Ovary (tissue), 9 donors: ENCODE data around the gene GAS2L2. TPM values are rescaled to one million over a fixed set of nuclear protein-coding genes. Genes with fewer than 3 reads are reported as not detected.

Experiments
- DNase-seq, 5 donors: peaks; one replicate each; pipeline ENCODE4 v3.0.0-alpha.2; 2019 to 2020
- H3K27ac ChIP-seq, 2 donors: fragments of 200-600 bp; one replicate each; pipeline versions ENCODE4 v1.5.1 to v1.8.0; 2019 to 2022
- H3K27me3 ChIP-seq: fragments of 200-600 bp; one replicate; pipeline ENCODE4 v1.8.0; 2022
- H3K36me3 ChIP-seq: fragments of 200-600 bp; sonication (generic); one replicate; pipeline ENCODE4 v1.5.1; 2019
- H3K4me1 ChIP-seq: one replicate; pipeline ENCODE4 v1.8.1; 2013; ENCODE audit warnings: mild to moderate bottlenecking, moderate library complexity; ENCODE audit not compliant: insufficient read depth
- H3K4me3 ChIP-seq: fragments of 200-600 bp; sonication (generic); one replicate; pipeline ENCODE4 v1.5.1; 2017
- H3K9me3 ChIP-seq, 2 donors: fragments of 200-600 bp in 1 of 2; sonication (generic) in 1 of 2; one replicate each; pipeline versions ENCODE4 v1.5.1 to v1.8.1; 2013 to 2019; ENCODE audit warnings: mild to moderate bottlenecking in 1 of 2, moderate library complexity in 1 of 2
- EP300 ChIP-seq: sonication (generic); formaldehyde crosslinking; IDR thresholded peaks from one replicate; pipeline ENCODE4 v1.6.1; 2017; ENCODE audit warnings: antibody characterized with exemption
- POLR2A ChIP-seq: fragments of 450-650 bp; IDR thresholded peaks from one replicate; pipeline ENCODE4 v1.6.1; 2017; ENCODE audit warnings: antibody characterized with exemption, mild to moderate bottlenecking, moderate library complexity
- WGBS, 3 donors: extraction: QIAGEN DNeasy Blood & Tissue Kit in 1 of 3; methylation state at CpG; one replicate each; pipeline versions ENCODE4 v1.1.5 to v1.1.7; 2013 to 2017; 5-methylcytosine and 5-hydroxymethylcytosine counted together
- intact Hi-C, 4 donors: fragments of 100-400 bp; cut with DNase I; formaldehyde crosslinking; loops; one replicate each; pipeline versions ENCODE4 v1.11.0 to v1.15.1; 2022 to 2023
- polyA plus RNA-seq, 2 donors: library from polyadenylated mRNA; stranded (reverse); fragments of 200-250 nt in 1 of 2; fragments of 350-450 nt in 1 of 2; fragmentation: Illumina TruSeq in 1 of 2; extraction: RNeasy Lipid Tissue Mini Kit (QIAGEN cat#74804) in 1 of 2; gene quantifications; one replicate each; pipeline ENCODE4 v1.2.3, GENCODE V29; 2013 to 2014
- total RNA-seq, 7 donors: library from RNA; depleted of rRNA in 2 of 7; stranded (reverse); fragments of >200 nt in 2 of 7; fragmentation: NEBNext Ultra II Directional in 3 of 7; extraction: Animal tissue kit (Norgen Biotek cat#: 25700) in 3 of 7; gene quantifications; one replicate each; pipeline versions ENCODE4 v1.1.0 to v1.2.4, GENCODE V29; 2016 to 2023
- TF ChIP-seq, protein P1 (sequence below), 3 donors: fragments of 450-650 bp in 2 of 3; fragments of 200-600 bp in 1 of 3; IDR thresholded peaks; one replicate each; pipeline versions ENCODE4 v1.5.1 to v1.8.0; 2016 to 2022; ENCODE audit warnings: antibody characterized with exemption in 3 of 3, mild to moderate bottlenecking in 1 of 3
- donor health status: DM: no; HTN: no; CAD: no; lungs with moderate emphysema.
- donor health status: DM: no; HTN: no; CAD: no.
- donor health status: Bipolar disorder and iron deficiency.
- donor health status: DM: yes; HTN: yes; CAD: no.
- donor health status: DM: no; HTN: no; CAD: no.
- donor health status: DM: yes; HTN: yes; CAD: no.

GAS2L2 gene
- total and polyA plus RNA-seq, 9 donors = 0.02 to 9.0 (median 0.61) TPM; not detected in 3

DNA sequence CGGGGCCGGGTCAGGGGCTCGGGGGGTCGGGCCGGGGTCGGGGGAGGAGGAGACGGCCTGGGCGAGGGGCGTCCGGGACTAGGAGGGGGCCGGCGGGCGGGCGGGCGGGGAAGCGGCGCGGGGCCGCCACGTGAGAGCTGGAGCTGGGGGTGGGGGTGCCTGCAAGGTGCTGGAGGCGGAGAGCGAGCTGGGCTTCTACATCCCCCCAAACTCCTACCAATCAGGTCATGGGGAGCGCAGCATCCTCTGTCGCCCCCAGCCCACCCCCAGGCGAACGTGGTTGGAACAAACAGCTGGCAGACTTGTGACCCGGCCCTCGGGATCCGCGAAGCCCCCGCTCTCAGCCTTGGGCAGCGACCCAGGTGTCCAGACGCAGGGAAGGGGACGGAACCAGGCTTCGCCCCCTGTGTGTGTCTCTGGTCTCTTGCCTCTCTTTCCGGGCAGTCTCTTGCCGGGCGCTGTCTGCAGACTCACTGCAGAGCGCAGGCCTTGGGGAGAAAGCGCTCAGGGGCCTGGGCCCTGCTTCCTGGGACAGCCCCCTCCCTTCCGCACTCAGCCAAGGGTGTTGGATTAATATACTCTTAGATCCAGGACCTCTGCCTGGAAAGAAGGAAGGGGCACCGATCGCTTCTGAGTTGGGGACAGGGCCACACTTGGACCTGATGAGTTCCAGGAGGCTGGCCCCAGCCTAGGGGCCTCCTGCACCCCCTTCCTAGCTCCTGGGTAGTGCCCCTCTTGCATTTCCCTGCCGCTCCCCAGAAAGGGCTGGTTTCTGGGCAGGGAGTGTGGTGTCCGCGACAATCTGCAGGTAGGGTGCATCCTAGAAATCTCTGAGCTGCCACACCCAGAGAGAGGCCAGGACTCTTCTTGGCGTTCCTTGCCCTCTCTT, 20.9 kb downstream of the GAS2L2 start:
- Histone ChIP-seq H3K4me3 (peak overlapping the region; percentile 84), H3K9me3 (no peaks in the 10 kb centered on the region), H3K27ac (peak overlapping the region; percentile 40 to 42), H3K36me3 (no peaks in the 10 kb centered on the region), H3K4me1 (peaks cover 7% of the 10 kb centered on the region), H3K27me3 (no peaks in the 10 kb centered on the region)
- 10 to 17% (median 13%) methylated on average over 37 to 46 of the region's 47 CpGs for WGBS, 3 donors
- no peak for TF ChIP-seq POLR2A
- TF ChIP-seq EP300 = no peak
- TF ChIP-seq, protein P1, sequence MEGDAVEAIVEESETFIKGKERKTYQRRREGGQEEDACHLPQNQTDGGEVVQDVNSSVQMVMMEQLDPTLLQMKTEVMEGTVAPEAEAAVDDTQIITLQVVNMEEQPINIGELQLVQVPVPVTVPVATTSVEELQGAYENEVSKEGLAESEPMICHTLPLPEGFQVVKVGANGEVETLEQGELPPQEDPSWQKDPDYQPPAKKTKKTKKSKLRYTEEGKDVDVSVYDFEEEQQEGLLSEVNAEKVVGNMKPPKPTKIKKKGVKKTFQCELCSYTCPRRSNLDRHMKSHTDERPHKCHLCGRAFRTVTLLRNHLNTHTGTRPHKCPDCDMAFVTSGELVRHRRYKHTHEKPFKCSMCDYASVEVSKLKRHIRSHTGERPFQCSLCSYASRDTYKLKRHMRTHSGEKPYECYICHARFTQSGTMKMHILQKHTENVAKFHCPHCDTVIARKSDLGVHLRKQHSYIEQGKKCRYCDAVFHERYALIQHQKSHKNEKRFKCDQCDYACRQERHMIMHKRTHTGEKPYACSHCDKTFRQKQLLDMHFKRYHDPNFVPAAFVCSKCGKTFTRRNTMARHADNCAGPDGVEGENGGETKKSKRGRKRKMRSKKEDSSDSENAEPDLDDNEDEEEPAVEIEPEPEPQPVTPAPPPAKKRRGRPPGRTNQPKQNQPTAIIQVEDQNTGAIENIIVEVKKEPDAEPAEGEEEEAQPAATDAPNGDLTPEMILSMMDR (IDR thresholded peaks at IDR 0.05) = no peak
- DNase-seq = peak in 3 of 5 donors; percentile 51 to 58 (median 53)
- intact Hi-C loops = no loop called here

GRCh38 chr17:35731239-35731916, 21.7 kb downstream of the GAS2L2 start, which contains the start of gene RASL10B:
RASL10B (plus strand) TSS chr17:35731639; CDS start chr17:35735185, 3,546 bp downstream.
- intact Hi-C loops = no loop called here
- peak; percentile 61 to 80 (median 67) for DNase-seq
- peak within 1 kb of the TSS; percentile 40 to 42 for H3K27ac ChIP-seq
- peaks cover 10% of the 10 kb centered on the region for H3K4me1 ChIP-seq
- TF ChIP-seq, protein P1 (IDR thresholded peaks at IDR 0.05) = no peak
- no peak for TF ChIP-seq EP300
- no peak for TF ChIP-seq POLR2A
- H3K36me3 ChIP-seq = no peaks in the 10 kb centered on the region
- no peaks in the 10 kb centered on the region for H3K27me3 ChIP-seq
- WGBS, 3 donors = 3 to 8% (median 3%) methylated on average over 17 to 44 of the region's 44 CpGs
- no peaks in the 10 kb centered on the region for H3K9me3 ChIP-seq
- peak within 1 kb of the TSS; percentile 84 for H3K4me3 ChIP-seq

DNA sequence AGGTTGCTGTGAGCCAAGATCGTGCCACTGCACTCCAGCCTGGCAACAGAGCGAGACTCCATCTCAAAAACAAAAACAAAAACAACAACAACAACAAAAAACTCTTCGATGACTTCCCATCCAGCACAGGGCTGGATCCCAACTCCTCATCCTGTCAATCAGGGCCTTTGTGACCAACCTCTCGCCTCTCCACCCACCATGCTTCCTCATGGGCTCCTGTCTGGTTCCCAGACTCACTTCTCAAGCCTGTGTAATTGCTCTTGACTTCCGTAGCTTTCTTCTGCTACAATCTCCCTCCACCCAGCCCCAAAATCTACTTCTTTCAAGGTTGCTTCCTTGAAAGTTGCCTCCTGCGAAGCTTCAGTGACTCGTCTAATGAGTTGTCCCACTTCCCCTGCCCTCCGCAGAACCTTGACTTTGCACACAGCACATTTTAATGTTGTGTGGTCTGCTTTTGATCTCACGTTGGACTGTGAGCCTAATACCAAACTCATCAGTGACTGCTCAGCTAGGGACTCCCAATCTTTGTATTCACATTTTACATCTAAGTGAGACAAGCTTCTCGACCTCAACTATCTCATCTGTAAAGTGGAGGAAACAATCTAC, 22.5 kb downstream of the GAS2L2 start:
- intact Hi-C loops = no loop called here
- no peak for TF ChIP-seq EP300
- TF ChIP-seq, protein P1 (IDR thresholded peaks at IDR 0.05) = no peak
- no peak for TF ChIP-seq POLR2A
- H3K4me3 ChIP-seq = no peak overlapping the region
- no peaks in the 10 kb centered on the region for H3K27me3 ChIP-seq
- no peak overlapping the region for H3K27ac ChIP-seq
- H3K9me3 ChIP-seq = no peaks in the 10 kb centered on the region
- H3K4me1 ChIP-seq = peaks cover 10% of the 10 kb centered on the region
- no peak for DNase-seq
- no peaks in the 10 kb centered on the region for H3K36me3 ChIP-seq
- WGBS, 3 donors = 79 to 85% (median 83%) methylated on average over 10 of the region's 10 CpGs

DNA sequence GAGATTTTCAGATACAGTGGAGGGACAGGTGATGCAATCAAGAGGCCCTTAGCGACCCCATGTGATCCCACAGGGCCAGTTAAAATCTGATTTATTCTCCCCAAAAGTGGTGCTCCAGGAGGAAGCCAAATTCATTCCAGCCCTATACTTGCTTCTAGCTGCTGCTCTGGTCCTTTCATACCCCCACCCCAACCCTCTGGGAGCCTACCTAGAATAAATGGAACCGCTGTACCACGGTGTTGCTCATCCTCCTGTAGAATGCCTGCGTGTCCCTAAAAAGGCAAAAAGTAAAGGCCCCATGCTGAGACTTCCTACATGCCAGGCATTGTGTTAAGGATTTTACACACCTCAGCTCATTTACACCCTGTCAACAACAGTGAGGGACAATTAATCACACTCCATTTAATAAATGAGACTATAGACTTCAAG, 23.6 kb downstream of the GAS2L2 start:
- no peak for DNase-seq
- no peak overlapping the region for H3K27ac ChIP-seq
- no peaks in the 10 kb centered on the region for H3K27me3 ChIP-seq
- intact Hi-C loops = no loop called here
- TF ChIP-seq POLR2A = no peak
- TF ChIP-seq, protein P1 (IDR thresholded peaks at IDR 0.05) = no peak
- no peak for TF ChIP-seq EP300
- WGBS, 3 donors = 67 to 73% (median 71%) methylated on average over 4 of the region's 4 CpGs
- no peaks in the 10 kb centered on the region for H3K36me3 ChIP-seq
- H3K4me1 ChIP-seq = peaks cover 12% of the 10 kb centered on the region
- H3K9me3 ChIP-seq = no peaks in the 10 kb centered on the region
- H3K4me3 ChIP-seq = no peak overlapping the region
